Sigmoid colon (tissue), 4 donors: ENCODE data around the gene CPNE6.

Experiments
- POLR2A ChIP-seq, 2 donors: fragments of 450-650 bp; IDR thresholded peaks; one replicate each; pipeline ENCODE4 v1.6.1; 2016; ENCODE audit warnings: antibody characterized with exemption in 2 of 2, mild to moderate bottlenecking in 2 of 2, moderate library complexity in 2 of 2
- POLR2AphosphoS5 ChIP-seq, 4 donors: sonication (generic); formaldehyde crosslinking; IDR thresholded peaks; one replicate each; pipeline ENCODE4 v1.6.1; 2017; ENCODE audit warnings: antibody characterized with exemption in 4 of 4
- TF ChIP-seq, protein P1 (sequence below), 4 experiments: fragments of 450-650 bp in 3 of 4; fragments of 200-600 bp in 1 of 4; IDR thresholded peaks; one replicate each; pipeline ENCODE4 v1.5.1; 2016 to 2019; ENCODE audit warnings: antibody characterized with exemption in 4 of 4, mild to moderate bottlenecking in 3 of 4, moderate library complexity in 2 of 4

DNA sequence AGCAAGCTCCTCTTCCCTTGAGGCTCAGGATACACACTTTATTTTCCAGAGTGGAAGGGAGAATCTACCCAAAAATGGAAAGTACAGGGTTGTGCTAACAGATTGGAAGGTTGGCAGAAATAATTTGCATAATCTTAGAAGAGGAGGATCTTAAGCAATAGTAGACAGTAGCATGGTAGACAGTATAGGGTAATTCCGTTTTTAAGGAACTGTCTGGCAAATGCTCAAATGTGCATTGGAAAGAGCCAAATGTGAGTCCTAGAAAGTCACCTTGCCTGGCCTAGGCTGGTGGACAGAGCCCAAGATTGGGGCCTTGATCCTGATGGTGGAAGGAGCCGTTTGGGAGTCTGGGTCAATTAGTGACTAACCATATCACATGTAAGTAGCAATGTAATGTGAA, 32.7 kb upstream of the CPNE6 start:
- TF ChIP-seq POLR2A (IDR thresholded peaks at IDR 0.05) (no peak), POLR2AphosphoS5 (IDR thresholded peaks at IDR 0.05) (no peak)
- TF ChIP-seq, protein P1, sequence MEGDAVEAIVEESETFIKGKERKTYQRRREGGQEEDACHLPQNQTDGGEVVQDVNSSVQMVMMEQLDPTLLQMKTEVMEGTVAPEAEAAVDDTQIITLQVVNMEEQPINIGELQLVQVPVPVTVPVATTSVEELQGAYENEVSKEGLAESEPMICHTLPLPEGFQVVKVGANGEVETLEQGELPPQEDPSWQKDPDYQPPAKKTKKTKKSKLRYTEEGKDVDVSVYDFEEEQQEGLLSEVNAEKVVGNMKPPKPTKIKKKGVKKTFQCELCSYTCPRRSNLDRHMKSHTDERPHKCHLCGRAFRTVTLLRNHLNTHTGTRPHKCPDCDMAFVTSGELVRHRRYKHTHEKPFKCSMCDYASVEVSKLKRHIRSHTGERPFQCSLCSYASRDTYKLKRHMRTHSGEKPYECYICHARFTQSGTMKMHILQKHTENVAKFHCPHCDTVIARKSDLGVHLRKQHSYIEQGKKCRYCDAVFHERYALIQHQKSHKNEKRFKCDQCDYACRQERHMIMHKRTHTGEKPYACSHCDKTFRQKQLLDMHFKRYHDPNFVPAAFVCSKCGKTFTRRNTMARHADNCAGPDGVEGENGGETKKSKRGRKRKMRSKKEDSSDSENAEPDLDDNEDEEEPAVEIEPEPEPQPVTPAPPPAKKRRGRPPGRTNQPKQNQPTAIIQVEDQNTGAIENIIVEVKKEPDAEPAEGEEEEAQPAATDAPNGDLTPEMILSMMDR (IDR thresholded peaks at IDR 0.05) = no peak
